ENCODE measurements around the gene CRACR2A. TPM values are rescaled to one million over a fixed set of nuclear protein-coding genes. Genes with fewer than 3 reads are reported as not detected.

CRACR2A gene
- total and polyA plus RNA-seq, 9 of the 15 experiments (the other 6 are each of a cell fraction or from before 2014, with no cell fraction given): 2.1 to 15.1 (median 10.4) TPM

DNA sequence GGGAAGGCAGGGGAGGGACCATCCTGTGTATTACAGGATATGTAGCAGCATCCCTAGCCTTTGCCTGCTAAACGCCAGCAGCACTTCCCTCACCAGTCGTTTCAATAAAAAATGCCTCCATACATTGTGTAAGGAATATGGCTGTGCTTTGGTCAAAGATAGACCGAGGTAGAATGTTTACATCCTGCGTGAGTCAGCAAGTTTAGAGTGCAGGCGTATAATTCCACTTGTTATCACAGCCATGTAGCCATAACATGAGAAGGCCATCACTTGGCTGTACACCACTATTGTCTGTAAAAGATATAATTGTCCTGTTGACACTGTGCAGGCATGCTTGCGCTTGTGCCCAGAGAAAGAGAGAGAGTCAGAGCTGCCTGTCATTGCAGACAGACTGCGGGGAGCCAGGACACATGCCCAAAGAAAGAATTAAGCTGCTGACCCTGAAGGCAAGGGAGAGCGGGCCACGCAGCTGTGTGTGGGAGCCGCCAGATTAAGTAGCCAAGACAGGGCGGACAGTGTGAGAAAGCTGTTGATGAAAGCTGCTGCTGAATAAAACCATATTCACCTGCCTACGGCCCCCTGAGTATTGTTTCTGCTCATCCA is 68.4 kb downstream of the CRACR2A start (continued):
- no peak for TF ChIP-seq SFPQ (IDR thresholded peaks at IDR 0.05; ENCODE audit: low read depth, low read length)
- TF ChIP-seq HDAC1 (IDR thresholded peaks at IDR 0.05): peak in 1 of 2 experiments; percentile 13; a peak in 1 of 4 replicates
- no peak for TF ChIP-seq ELK3 (CRISPR knock-in tag; IDR thresholded peaks at IDR 0.05)
- TF ChIP-seq ZNF778 (CRISPR knock-in tag; IDR thresholded peaks at IDR 0.05): no peak
- 0 out of 2 replicates have a peak, but pooled peaks have one; percentile 28 for TF ChIP-seq DIDO1 (tag; IDR thresholded peaks at IDR 0.05; ENCODE audit: low read depth)
- TF ChIP-seq ZBTB1 (CRISPR knock-in tag; IDR thresholded peaks at IDR 0.05; ENCODE audit: borderline replicate concordance, low read depth): no peak
- TF ChIP-seq ZFX (CRISPR knock-in tag; IDR thresholded peaks at IDR 0.05): no peak
- no peak for TF ChIP-seq ZNF764 (CRISPR knock-in tag; IDR thresholded peaks at IDR 0.05; ENCODE audit: low read depth)
- TF ChIP-seq JUNB (CRISPR knock-in tag; conservative IDR thresholded peaks at IDR 0.05): no peak
- TF ChIP-seq, protein P1, sequence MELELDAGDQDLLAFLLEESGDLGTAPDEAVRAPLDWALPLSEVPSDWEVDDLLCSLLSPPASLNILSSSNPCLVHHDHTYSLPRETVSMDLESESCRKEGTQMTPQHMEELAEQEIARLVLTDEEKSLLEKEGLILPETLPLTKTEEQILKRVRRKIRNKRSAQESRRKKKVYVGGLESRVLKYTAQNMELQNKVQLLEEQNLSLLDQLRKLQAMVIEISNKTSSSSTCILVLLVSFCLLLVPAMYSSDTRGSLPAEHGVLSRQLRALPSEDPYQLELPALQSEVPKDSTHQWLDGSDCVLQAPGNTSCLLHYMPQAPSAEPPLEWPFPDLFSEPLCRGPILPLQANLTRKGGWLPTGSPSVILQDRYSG (tag; conservative IDR thresholded peaks at IDR 0.05; ENCODE audit: low read depth): peak; percentile 88
- TF ChIP-seq, protein P2, sequence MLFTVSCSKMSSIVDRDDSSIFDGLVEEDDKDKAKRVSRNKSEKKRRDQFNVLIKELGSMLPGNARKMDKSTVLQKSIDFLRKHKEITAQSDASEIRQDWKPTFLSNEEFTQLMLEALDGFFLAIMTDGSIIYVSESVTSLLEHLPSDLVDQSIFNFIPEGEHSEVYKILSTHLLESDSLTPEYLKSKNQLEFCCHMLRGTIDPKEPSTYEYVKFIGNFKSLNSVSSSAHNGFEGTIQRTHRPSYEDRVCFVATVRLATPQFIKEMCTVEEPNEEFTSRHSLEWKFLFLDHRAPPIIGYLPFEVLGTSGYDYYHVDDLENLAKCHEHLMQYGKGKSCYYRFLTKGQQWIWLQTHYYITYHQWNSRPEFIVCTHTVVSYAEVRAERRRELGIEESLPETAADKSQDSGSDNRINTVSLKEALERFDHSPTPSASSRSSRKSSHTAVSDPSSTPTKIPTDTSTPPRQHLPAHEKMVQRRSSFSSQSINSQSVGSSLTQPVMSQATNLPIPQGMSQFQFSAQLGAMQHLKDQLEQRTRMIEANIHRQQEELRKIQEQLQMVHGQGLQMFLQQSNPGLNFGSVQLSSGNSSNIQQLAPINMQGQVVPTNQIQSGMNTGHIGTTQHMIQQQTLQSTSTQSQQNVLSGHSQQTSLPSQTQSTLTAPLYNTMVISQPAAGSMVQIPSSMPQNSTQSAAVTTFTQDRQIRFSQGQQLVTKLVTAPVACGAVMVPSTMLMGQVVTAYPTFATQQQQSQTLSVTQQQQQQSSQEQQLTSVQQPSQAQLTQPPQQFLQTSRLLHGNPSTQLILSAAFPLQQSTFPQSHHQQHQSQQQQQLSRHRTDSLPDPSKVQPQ (CRISPR knock-in tag; IDR thresholded peaks at IDR 0.05; ENCODE audit: borderline replicate concordance): no peak
- no peak for TF ChIP-seq POLR3A (IDR thresholded peaks at IDR 0.05; ENCODE audit: borderline replicate concordance, extremely low read depth, insufficient read depth, insufficient read length)
- TF ChIP-seq, protein P3, sequence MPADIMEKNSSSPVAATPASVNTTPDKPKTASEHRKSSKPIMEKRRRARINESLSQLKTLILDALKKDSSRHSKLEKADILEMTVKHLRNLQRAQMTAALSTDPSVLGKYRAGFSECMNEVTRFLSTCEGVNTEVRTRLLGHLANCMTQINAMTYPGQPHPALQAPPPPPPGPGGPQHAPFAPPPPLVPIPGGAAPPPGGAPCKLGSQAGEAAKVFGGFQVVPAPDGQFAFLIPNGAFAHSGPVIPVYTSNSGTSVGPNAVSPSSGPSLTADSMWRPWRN (IDR thresholded peaks at IDR 0.05; ENCODE audit: low read depth): no peak
- TF ChIP-seq ZNF354B (CRISPR knock-in tag; IDR thresholded peaks at IDR 0.05): 0 out of 2 replicates have a peak, but pooled peaks have one; percentile 31

Data from K562 (cell line).